Gastrocnemius medialis (tissue), 4 donors: Measurements from ENCODE around the gene APLN. TPM values are rescaled to one million over a fixed set of nuclear protein-coding genes. Genes with fewer than 3 reads are reported as not detected.

Experiments used
- ATAC-seq, 2 donors: fragments of 150-250 bp; one replicate each; pipeline ENCODE4 v1.9.1; 2016
- DNase-seq, 2 donors: peaks; one replicate each; pipeline ENCODE4 v3.0.0-alpha.2; 2019
- H3K27ac ChIP-seq, 4 donors: fragments of 200-600 bp; sonication (generic); 1 replicate in 1 of 4; 2 replicates in 3 of 4; pipeline ENCODE4 v1.5.1; 2016 to 2018; ENCODE audit warnings: mild to moderate bottlenecking in 2 of 4, moderate library complexity in 1 of 4
- H3K27me3 ChIP-seq, 3 donors: fragments of 200-600 bp; sonication (generic) in 2 of 3; 1 replicate in 1 of 3; 2 replicates in 2 of 3; pipeline versions ENCODE4 v1.5.1 to v1.6.0; 2016 to 2019; ENCODE audit warnings: mild to moderate bottlenecking in 1 of 3, moderate library complexity in 1 of 3
- H3K36me3 ChIP-seq, 2 donors: fragments of 200-600 bp; sonication (generic) in 1 of 2; one replicate each; pipeline ENCODE4 v1.5.1; 2017 to 2018
- H3K4me1 ChIP-seq, 2 donors: fragments of 200-600 bp; sonication (generic) in 1 of 2; one replicate each; pipeline ENCODE4 v1.5.1; 2016 to 2017; ENCODE audit warnings: mild to moderate bottlenecking in 2 of 2
- H3K4me3 ChIP-seq, 4 donors: fragments of 200-600 bp; sonication (generic) in 3 of 4; 1 replicate in 1 of 4; 2 replicates in 3 of 4; pipeline ENCODE4 v1.5.1; 2016 to 2019; ENCODE audit warnings: mild to moderate bottlenecking in 2 of 4
- H3K9me3 ChIP-seq, 3 donors: fragments of 200-600 bp; sonication (generic) in 2 of 3; 1 replicate in 1 of 3; 2 replicates in 2 of 3; pipeline ENCODE4 v1.5.1; 2016 to 2019
- CTCF ChIP-seq, 5 experiments: fragments of 450-650 bp in 3 of 5; fragments of 200-600 bp in 2 of 5; sonication (generic) in 2 of 5; IDR thresholded peaks in 4 of 5; conservative IDR thresholded peaks in 1 of 5; 1 replicate in 4 of 5; 2 replicates in 1 of 5; pipeline ENCODE4 v1.5.1; 2016 to 2019; ENCODE audit warnings: antibody characterized with exemption in 5 of 5, mild to moderate bottlenecking in 3 of 5, moderate library complexity in 3 of 5
- POLR2A ChIP-seq, 2 donors: fragments of 450-650 bp; IDR thresholded peaks; one replicate each; pipeline ENCODE4 v1.6.1; 2017; ENCODE audit warnings: antibody characterized with exemption in 2 of 2, mild to moderate bottlenecking in 2 of 2, moderate library complexity in 2 of 2
- in situ Hi-C, 4 donors: fragments of 200-750 bp; cut with MboI; loops; one replicate each; pipeline versions ENCODE4 v1.15.0 to v1.8.0; 2017; ENCODE audit warnings: low sequenced_read_pairs in 4 of 4
- intact Hi-C: fragments of 100-400 bp; cut with DNase I; formaldehyde crosslinking; loops from one replicate; pipeline ENCODE4 v1.15.1; 2023; ENCODE audit warnings: low total_unique reads
- total RNA-seq, 4 donors: library from RNA; depleted of rRNA; stranded (reverse); fragments of >200 nt; gene quantifications; one replicate each; pipeline versions ENCODE4 v1.1.0 to v1.2.3, GENCODE V29; 2016

APLN gene
- total RNA-seq, 4 donors from 2014 or later, result not detected

DNA sequence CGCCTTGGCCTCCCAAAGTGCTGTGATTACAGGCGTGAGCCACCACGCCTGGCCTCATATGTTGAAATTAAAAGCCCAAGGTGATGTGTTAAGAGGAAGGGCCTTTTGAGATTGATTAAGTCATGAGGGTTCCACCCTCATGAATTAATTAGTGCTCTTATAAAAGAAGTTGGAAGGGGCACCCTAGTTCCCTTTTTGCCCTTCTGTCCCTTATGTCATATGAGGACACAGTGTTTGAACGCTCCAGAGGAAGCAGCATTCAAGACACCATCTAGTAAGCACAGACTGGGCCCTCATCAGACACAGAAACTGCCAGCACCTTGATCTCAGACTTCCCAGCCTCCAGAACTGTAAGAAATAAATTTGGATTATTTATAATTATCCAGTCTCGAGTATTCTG is 5.1 kb upstream of the APLN start:
- DNase-seq (no peak), ATAC-seq (no peak)
- peaks cover 0 to 3% of the 10 kb centered on the region in 2 donors for H3K4me1 ChIP-seq
- no peaks in the 10 kb centered on the region for H3K27me3 ChIP-seq
- intact Hi-C loops, result loop anchor here (10.0 kb wide), 1 partner anchor 185 kb away; the partner anchor contains the start of gene ZDHHC9
- H3K36me3 ChIP-seq, result no peaks in the 10 kb centered on the region
- in situ Hi-C loops, result no loop called here
- H3K27ac ChIP-seq, result no peak overlapping the region
- H3K9me3 ChIP-seq, result no peaks in the 10 kb centered on the region
- TF ChIP-seq POLR2A (IDR thresholded peaks at IDR 0.05) (no peak), CTCF (IDR thresholded peaks at IDR 0.05 in 4 of 5, conservative IDR thresholded peaks at IDR 0.05 in 1 of 5) (no peak)
- no peak overlapping the region for H3K4me3 ChIP-seq

DNA sequence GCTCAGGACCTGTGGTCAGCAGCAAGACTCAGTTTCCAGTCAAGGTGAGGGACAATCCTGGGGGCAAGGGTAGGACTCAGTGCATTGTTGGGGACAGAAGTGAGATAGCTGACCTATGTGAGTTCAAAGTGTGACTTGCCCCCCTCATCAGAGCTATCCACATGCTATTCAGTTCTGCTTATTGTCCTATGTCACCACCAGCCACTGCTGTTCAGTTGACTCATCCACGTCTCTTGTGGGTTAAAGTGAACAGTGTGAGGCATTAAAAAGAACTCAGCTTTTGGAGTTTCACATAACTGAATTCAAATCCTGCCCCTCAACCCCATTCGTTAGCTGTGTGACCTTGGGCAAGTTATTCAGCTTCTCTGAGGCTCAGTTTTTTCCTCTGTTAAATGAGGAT is 4.4 kb upstream of the APLN start:
- TF ChIP-seq POLR2A (IDR thresholded peaks at IDR 0.05) (no peak), CTCF (IDR thresholded peaks at IDR 0.05 in 4 of 5, conservative IDR thresholded peaks at IDR 0.05 in 1 of 5) (no peak)
- Histone ChIP-seq H3K9me3 (no peaks in the 10 kb centered on the region), H3K36me3 (no peaks in the 10 kb centered on the region), H3K4me1 (peaks cover 0 to 5% of the 10 kb centered on the region in 2 donors), H3K4me3 (no peak overlapping the region), H3K27ac (no peak overlapping the region), H3K27me3 (no peaks in the 10 kb centered on the region)
- in situ Hi-C loops (no loop called here), intact Hi-C loops (loop anchor here (10.0 kb wide), 1 partner anchor 186 kb away; the partner anchor contains the start of gene ZDHHC9)
- ATAC-seq, result no peak
- no peak for DNase-seq

- no peak for TF ChIP-seq CTCF (IDR thresholded peaks at IDR 0.05 in 4 of 5, conservative IDR thresholded peaks at IDR 0.05 in 1 of 5)
- H3K4me1 ChIP-seq, result peaks cover 0 to 9% of the 10 kb centered on the region in 2 donors
- H3K27ac ChIP-seq, result no peak overlapping the region
- no peak overlapping the region for H3K4me3 ChIP-seq
- intact Hi-C loops (loop anchor here (10.0 kb wide), 1 partner anchor 186 kb away; the partner anchor contains the start of gene ZDHHC9), in situ Hi-C loops (no loop called here)
- DNase-seq (no peak), ATAC-seq (no peak)
- no peaks in the 10 kb centered on the region for H3K27me3 ChIP-seq
- no peaks in the 10 kb centered on the region for H3K9me3 ChIP-seq
- no peaks in the 10 kb centered on the region for H3K36me3 ChIP-seq
Observed at GRCh38 chrX:129658429-129658828, 3.7 kb upstream of the APLN start.

- Histone ChIP-seq H3K27ac (no peak overlapping the region), H3K4me1 (peaks cover 0 to 9% of the 10 kb centered on the region in 2 donors), H3K27me3 (no peaks in the 10 kb centered on the region), H3K4me3 (no peak overlapping the region), H3K36me3 (no peaks in the 10 kb centered on the region), H3K9me3 (no peaks in the 10 kb centered on the region)
- no peak for ATAC-seq
- intact Hi-C loops, result loop anchor here (10.0 kb wide), 1 partner anchor 189 kb away; the partner anchor contains the start of gene ZDHHC9
- TF ChIP-seq POLR2A (IDR thresholded peaks at IDR 0.05) (no peak), CTCF (IDR thresholded peaks at IDR 0.05 in 4 of 5, conservative IDR thresholded peaks at IDR 0.05 in 1 of 5) (no peak)
- in situ Hi-C loops, result no loop called here
- no peak for DNase-seq
Observed at GRCh38 chrX:129655547-129656249, 942 bp upstream of the APLN start.
